ENCODE results near the gene CNRIP1.

- TF ChIP-seq, protein P1, sequence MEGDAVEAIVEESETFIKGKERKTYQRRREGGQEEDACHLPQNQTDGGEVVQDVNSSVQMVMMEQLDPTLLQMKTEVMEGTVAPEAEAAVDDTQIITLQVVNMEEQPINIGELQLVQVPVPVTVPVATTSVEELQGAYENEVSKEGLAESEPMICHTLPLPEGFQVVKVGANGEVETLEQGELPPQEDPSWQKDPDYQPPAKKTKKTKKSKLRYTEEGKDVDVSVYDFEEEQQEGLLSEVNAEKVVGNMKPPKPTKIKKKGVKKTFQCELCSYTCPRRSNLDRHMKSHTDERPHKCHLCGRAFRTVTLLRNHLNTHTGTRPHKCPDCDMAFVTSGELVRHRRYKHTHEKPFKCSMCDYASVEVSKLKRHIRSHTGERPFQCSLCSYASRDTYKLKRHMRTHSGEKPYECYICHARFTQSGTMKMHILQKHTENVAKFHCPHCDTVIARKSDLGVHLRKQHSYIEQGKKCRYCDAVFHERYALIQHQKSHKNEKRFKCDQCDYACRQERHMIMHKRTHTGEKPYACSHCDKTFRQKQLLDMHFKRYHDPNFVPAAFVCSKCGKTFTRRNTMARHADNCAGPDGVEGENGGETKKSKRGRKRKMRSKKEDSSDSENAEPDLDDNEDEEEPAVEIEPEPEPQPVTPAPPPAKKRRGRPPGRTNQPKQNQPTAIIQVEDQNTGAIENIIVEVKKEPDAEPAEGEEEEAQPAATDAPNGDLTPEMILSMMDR (IDR thresholded peaks at IDR 0.05 in 8 of 11, conservative IDR thresholded peaks at IDR 0.05 in 3 of 11) = no peak
- TF ChIP-seq POLR2A (IDR thresholded peaks at IDR 0.05) = no peak
These were observed 60.9 kb downstream of the CNRIP1 start for GRCh38 chr2:68258851-68259250.

Measured in spleen (tissue), 7 donors.